ENCODE results near the gene RIPOR3.
A peak's percentile ranks its signal among the peaks of the same experiment; 100 is the strongest.
"Not testable (repeated sequence)": the region's sequence is repeated elsewhere in the genome, so short reads cannot be mapped to it uniquely, and the experiment has no call there.

Gene RIPOR3

DNA sequence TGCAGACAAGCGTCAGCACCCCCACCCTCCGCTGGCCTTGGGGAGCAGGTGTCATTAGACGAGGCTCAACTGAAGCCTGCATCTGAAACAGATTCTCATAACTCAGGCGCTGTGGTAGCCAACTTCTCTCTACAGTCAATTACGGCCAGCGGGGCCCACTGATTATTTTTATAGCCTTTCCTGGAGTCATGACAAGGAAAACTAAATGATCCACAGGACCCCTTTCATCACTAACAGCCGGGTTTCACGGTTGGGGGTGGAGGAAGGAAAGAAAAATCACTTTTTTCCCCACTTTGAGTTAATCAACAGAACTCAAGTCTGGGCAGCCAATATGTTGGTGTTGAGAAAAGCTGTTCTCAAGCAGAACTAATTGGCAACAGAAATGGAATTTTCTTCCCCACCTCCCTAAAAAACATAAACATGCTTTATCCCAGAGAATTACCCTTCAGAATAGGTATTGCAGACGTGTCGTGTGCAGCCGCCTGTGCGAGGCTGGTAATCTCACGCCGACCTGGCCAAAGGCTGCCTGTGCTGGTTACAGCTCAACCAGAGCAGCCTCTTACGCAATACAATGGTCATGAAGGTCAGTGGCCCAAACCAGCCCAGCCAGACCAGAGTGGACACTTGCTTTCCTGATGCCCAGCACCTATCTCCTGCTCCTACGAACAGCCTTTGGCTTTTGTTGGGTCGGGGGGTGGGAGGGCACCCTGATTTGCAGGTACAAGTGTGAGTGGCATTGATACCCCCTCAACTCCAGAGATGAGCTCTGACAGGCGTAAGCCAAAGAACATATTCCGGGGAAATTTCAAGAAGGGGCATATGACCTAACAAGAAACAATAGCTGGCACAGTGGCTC is 11.0 kb downstream of the RIPOR3 start:
- DNase-seq: no peak

DNA sequence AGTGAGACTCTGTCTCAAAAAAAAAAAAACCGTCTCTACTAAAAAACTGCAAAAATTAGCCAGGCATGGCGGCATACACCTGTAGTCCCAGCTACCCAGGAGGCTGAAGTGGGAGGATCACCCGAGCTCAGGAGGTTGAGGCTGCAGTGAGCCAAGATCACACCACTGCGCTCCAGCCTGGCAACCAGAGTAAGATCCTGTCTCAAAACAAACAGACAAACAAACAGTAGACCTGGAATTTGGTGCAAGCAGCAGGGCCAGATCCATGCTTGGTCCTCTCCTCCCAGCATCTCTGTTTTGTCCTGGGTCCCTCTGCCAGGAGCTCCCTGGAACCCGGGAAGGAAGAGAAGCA is 11.6 kb downstream of the RIPOR3 start:
- DNase-seq: no peak

DNA sequence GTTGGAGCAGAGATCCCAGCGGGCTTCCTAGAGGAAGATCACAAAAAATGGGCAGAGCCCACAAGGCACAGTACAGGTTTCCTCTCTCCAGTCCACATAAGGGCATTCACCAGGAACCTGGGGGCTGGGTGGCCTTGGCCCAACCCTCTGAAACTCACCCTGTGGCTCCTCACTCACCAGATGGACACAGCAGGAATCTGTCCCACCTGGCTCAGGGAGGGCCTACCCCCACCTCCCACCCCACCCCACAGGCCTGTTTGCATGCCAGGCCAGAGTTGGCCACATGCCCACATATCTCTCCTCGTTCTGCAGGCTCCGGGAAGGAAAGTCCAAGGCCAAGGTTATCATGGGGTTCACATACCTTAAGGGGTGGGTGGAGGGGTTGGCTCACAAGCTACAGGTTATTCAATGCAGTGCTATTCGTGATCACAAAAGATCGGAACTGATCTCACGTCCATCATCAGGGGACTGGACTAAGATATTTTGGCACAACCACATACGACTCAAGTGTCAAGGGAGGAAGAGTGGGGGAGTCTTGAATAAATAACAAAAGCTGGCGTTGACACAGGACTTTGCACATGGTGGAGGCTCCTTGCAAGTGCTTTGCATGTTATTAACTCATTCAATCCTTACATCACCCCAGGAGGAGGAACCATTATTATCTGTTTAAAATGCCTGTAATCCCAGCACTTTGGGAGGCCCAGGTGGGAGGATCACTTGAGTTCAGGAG is 13.0 kb downstream of the RIPOR3 start:
- DNase-seq: no peak

DNA sequence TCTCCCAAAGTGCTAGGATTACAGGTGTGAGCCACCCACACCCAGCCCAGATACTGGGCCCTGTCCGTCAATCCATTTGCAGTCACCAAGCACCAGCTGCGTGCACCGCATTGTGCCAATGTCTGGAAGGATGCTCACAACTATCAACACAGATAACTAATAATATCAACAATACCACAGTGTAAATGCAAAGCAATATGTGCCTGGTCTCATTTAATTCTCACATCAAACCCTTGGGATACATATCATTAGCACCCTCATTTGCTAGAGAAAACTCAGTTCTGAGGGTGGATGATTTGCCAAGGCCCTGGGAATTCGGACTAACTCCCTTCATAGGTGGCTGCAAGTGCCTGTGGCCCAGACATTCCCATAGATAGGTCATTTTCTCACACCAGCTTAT is 14.5 kb downstream of the RIPOR3 start:
- DNase-seq: no peak

DNA sequence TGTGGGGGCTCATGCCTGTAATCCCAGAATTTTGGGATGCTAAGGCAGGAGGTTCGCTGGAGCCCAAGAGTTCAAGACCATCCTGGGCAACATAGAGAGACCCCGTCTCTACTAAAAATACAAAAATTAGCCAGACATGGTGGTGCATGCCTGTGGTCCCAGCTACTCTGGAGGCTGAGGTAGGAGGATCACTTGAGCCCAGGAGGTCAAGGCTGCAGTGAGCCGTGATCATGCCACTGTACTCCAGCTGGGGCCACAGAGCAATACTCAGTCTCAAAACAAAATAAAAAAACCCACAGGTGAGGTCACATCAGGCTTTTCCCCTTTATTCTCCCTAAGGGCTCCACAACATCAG is 15.0 kb downstream of the RIPOR3 start:
- DNase-seq: not testable (repeated sequence)

DNA sequence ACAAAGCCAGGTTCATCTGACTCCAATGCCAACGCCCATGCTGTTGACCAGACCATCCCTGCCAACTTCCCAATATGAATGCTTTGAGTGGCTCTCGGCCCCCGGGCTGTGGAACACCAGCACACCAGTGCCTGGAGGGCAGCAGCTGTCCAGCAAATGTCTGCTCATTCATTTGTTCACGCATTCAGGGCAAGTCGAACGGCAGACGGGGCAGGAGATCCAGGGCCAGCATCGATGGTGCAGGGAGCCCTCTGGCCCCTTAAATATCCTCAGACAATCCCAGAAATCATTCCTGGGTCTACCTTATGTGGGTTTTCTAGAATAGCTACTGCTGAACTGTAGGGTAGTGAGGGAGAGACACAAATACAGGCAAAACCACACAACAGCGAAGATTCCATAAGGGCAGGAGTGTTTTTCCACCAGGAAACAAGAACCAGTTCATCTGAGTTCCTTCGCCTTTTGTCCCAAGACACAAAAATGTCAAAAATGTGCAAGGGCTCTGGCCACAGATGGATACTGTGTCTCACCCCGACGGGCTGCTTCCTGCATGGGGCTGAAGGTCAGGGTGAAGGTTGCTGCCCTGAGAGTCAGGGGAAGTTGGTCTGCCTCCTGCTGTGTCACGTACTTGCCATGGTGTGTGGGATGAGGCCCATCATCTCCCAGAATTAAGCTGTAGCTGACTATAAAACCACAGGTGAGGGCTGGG is 15.5 kb downstream of the RIPOR3 start:
- no peak for DNase-seq

DNA sequence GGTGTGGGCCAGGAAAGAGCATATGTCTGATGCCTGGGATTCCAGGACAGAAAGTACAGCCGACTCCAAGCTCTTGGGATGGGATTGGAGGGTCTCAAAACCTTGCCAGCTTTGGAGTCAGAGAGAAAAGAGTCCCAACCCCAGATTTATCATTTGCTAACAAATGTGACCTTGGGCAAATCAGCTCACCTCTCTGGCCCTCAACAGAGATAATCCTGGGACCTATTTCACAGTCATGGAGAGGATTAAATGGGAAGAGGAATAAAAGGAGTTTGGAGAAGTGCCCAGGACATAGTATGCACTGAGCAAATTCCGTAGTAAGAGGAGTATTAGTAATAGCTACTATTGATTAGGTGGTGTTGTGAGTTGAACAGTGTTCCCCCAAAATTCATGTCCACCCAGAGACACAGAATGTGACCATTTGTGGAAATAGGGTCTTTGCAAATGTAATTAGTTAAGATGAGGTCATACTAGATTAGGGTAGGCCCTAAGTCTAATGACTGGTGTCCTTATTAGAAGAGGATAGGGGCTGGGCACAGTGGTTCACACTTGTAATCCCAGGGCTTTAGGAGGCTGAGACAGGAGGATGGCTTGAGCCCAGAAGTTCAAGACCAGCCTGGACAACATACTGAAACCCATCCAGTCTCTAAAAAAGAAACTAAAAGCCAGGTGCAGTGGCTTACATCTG is 17.1 kb downstream of the RIPOR3 start:
- no peak for DNase-seq

DNA sequence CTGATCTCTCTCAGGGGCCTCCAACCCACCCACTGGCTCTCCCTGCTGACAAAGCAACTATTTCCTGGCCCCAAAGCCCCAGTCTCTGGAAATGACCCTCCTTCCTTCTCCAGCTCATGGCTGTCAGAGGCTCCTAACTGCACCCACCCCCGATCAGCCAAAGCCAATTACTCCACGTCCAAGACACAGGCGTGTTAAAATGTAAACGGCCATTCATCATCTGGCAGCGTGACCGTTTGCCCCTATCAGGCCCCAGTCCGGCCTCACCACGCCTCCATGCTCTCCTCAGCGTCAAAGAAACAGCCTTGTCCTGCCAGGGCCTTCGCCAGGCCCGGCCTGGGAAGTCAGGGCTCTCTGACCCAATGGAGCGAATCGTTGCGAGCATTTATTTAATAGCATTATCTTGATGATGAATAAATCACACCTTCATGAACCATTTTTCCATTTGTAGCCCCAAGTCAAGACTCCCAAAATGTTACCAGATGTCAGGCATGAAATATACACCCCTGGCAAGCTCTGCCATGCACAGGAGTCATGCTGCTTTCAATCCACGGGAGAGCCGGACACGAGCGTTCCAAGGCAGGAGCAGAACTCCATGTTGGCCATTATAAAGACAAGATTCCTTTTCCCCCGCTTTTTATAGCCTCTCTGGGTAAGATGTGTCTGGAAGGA is 17.7 kb downstream of the RIPOR3 start:
- DNase-seq: no peak

DNA sequence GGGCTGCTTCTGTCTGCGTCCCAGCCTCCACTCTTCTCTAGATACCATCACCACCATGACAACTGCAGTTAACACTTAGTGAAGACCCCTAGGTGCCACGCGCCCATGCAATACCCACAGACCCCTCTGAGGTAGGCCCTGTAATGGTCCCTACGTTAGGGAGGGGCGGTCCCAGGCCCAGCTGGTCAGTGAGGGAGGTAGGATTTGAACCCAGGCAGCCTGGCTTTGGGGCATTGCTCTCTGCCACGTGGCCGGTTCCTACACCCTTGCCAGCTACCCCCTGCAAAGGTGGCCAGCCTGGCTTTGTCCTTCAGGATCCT is 18.2 kb downstream of the RIPOR3 start:
- no peak for DNase-seq

DNA sequence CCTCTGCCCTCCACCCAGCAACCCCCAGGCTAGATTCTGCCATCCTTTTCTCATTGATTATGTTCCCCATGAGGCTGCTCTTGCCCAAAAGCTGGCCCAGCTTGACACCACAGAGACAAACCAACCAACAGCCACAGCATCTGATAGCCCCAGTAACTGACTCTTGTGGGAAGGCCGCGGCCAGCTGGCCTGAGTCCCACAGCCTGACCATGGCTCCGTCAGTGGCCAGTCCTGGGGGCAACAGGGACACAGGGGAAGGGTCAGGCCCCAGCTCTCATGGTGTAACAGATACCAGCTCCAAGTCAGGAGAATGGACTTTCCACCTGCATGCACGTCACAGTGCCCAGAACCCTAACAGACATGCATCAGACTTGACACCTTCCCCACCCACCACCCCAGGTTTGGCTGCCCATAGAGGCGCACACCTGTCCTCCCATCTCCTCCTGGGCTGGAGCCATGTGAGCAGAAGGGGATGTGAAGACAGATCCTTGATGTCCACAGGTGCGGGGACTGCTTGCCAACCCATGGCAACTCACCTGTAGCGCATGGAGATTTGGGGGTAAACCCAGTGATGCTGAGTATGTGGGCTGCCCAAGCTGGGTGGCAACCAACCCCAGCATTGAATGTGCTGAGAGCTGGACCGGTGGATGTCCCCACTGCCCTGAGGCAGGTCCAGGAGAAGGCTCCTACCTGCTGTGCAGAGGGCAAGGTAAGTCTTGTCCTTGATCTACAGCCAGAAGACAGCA is 18.8 kb downstream of the RIPOR3 start:
- DNase-seq: no peak

DNA sequence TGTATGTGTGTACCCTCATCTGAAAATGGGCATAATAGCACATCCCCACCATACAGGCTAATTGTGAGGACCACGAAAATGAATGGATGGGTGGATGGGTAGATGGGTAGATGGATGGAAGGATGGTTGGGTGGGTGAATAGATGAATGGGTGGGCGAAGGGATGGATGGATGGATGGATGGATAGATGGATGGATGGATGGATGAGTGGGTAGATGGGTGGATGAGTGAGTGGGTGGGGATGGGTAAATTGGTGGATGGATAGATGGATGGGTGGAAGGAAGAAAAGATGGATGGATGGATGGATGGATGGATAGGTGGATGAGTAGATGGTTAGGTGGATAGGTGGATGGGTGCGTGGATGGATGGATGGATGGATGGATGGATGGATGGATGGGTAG is 19.7 kb downstream of the RIPOR3 start:
- no peak for DNase-seq

DNA sequence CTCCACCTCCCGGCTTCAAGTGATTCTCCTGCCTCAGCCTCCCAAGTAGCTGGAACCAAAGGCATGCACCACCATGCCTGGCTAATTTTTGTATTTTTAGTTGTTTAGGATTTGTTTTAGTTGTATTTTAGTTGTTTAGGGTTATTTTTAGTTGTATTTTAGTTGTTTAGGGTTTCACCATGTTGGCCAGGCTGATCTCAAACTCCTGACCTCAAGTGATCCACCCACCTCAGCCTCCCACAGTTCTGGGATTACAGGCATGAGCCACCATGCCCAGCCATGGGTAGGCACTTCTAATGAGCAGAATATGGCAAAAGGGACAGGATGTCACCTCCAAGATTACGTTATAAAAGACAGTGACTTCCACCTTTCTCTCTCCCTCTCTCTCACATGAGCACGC is 20.3 kb downstream of the RIPOR3 start:
- not testable (repeated sequence) for DNase-seq

DNA sequence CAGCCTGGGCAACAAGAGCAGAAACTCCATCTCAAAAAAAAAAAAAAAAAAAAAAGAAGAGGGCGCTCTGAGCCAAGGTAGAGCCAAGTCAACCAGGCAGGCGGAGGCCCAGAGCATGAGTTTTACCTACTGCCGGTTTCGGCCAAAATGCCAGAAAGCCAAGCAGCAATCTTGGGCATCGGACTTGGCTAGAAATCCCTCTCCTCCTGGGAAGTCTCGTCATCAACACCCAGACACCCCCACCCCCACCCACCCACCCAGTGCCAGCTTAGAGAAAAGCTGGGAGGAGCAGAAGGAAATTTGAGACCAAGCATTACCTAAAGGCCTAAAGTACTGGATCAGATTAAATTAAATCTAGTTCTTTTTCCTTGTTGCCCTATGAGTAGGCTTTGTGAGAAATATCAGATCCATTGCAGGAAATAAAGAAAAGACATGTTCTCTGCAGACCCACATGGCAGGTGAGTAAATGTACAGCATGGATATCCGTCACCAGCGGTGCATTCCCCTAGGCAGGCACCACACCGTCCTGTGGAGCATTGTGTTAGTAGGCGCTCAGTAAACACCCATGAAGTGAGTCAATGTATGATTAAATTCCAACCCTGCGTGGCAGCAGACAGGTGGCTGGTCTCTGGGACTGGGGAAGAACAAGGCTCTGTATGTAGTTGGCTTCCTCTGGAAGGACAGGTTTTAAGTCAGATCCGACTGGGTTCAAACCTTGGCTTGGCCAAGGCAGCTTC is 21.0 kb downstream of the RIPOR3 start:
- DNase-seq: peak; percentile 74

DNA sequence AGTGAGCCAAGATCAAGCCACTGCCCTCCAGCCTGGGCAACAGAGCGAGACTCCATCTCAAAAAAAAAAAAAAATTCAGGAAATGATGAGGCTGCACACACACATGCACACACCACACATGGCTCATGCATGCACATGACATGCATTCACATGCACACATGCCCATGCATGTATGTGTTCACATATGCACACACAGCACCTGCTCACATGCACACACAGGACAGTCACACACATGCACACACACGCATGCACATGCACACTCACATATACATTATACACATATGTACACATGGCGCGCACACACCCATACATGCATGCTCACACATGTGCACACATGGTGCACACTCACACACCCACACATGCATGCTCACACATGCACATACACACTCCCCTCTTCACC is 22.5 kb downstream of the RIPOR3 start:
- DNase-seq: no peak

DNA sequence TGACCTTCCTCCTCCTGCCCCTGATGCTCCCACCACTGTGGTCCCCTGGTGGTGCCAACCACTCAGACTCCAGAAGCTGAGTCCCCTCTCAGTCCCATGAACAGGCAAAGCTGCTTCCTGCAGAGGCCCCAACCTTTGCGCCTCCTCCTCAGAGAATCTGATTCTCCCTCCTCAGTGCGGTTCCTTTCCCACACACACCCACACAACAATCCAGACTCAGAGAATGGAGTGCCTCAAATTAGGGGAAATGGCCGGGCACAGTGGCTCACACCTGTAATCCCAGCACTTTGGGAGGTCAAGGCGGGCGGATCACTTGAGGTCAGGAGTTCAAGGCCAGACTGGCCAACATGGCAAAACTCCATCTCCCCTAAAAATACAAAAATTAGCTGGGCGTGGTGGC is 23.0 kb downstream of the RIPOR3 start:
- DNase-seq: no peak

DNA sequence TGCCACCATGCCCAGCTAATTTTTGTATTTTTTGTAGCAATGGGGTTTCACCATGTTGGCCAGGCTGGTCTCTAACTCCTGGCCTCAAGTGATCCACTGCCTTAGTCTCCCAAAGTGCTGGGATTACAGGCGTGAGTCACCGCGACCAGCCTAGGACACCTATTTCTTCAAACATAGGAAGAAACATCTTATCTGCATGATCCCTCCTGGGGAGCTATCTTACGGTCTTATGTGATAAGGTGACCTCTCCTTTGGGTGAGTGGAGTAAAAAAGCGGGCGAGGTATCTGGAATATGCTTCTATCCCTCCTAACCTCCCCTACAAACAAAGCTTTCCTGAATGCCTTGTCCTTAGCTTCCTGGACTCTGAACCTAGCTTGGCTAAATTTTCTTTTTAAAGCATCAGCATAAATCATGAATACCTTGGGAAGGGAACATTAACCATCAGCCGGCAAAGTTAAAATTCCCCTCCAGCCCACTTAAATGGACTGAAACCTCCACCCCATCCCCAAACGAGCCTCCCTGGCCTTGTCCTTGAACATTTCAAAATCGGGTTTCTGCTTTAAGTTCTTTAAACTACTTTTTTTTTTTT is 24.5 kb downstream of the RIPOR3 start:
- DNase-seq: no peak

DNA sequence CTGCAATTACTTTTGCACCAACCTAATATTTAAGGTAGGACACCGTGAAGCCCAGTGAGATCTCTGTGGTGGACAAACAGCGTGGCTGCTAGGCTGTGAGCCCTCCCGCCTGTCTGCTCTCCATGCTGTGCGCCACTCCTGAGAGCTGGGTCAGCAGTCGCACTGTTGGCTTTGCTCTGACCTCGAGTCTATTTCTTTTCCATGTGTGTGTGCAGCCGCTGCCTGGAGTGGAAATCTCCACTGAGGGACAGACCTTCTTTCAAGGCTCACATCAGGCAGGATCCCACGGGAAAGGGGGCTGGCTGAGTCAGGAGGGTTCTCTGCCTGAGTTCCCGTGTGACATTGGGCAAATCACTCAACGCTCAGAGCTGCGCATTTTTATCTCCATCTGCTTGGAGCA is 27.1 kb downstream of the RIPOR3 start:
- no peak for DNase-seq

DNA sequence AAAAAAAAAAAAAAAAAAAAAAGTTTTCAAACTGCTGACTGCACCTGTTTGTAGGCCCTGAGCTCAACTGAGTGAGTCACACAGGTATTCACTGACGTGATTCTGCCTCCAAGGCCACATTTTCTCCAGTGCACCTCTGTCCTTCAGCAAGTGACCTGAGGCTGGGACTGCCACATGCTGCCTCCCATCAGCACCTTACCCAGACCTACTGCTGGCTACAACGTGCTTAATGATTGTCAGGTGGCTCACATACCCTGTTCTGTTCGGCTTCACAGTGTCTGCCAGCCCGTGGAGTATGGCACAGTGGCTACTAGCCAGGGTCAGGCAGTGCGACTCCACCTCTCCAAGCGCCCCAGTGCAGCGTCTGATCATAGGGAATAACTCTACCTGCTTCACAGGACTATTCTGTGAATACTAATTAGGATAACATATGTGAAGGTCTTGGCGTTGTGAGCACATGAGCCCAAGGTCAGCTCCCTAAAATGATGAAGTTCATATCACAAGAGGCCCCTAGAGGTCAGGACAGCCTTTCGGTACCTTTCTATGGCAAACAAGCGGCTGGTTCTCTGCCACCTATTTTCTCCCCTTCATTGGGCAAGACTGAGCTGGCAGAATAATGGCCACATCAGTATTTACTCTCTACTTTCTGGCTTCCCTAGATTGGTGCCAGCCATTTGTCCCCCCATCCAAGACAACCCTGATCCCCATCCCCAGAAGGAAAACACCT is 28.1 kb downstream of the RIPOR3 start:
- no peak for DNase-seq

DNA sequence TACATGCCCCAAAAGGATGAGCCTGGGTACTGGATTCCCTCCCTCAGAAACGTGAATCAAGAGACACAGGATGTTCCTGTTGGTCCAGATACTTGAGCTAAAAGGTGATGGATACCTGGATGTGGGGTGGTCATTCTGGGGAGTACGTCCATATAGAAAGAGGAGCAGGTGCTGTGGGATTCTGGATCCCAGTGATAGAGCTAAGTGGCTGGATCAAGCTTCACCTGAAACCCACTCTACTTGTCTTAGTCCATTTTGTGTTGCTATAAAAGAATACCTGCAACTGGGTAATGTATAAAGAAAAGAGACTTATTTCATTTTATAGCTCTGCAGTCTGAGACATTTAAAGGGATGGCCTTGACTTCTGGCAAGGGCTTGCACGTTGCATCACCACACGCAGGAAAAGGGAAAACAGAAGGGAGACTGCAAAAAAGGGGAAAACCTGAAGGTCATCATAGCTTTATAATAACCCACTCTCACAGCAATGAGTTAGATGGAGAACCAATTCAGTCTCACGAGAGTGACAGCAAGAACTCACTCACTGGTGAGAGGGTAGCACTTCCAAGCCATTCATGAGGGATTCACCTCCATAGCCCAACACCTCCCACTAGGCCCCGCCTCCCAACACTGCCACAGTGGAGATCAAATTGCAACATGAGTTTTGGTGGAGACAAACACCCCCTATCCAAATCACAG is 31.2 kb downstream of the RIPOR3 start:
- DNase-seq: no peak

Data from NCI-H146 (cell line).